Mesothelial cell of epicardium (in vitro differentiated cells): ENCODE measurements around the gene CAMKK2. TPM values are rescaled to one million over a fixed set of nuclear protein-coding genes. Genes with fewer than 3 reads are reported as not detected.

Experiments used
- DNase-seq, 2 experiments: peaks; one replicate each; pipeline ENCODE4 v3.0.0; 2021; ENCODE audit warnings: low spot score in 2 of 2; ENCODE audit not compliant: unreplicated experiment in 2 of 2
- H3K27ac Mint-ChIP-seq: 2 replicates; pipeline ENCODE4 v1.8.0; 2021; ENCODE audit warnings: mixed read lengths
- H3K27me3 Mint-ChIP-seq: 2 replicates; pipeline ENCODE4 v1.8.0; 2021; ENCODE audit warnings: low read depth, mixed read lengths
- H3K36me3 Mint-ChIP-seq: 2 replicates; pipeline ENCODE4 v1.8.0; 2021; ENCODE audit warnings: mixed read lengths
- H3K4me1 Mint-ChIP-seq: 2 replicates; pipeline ENCODE4 v1.8.0; 2021; ENCODE audit warnings: mixed read lengths
- H3K4me3 Mint-ChIP-seq: 2 replicates; pipeline ENCODE4 v1.8.0; 2021; ENCODE audit warnings: mild to moderate bottlenecking, moderate library complexity, mixed read lengths
- H3K9me3 Mint-ChIP-seq: 2 replicates; pipeline ENCODE4 v1.8.0; 2021; ENCODE audit warnings: mixed read lengths
- CTCF ChIP-seq: fragments of 200-600 bp; sonication (generic); IDR thresholded peaks from one replicate; pipeline ENCODE4 v1.5.0; 2021; ENCODE audit warnings: antibody characterized with exemption; ENCODE audit not compliant: unreplicated experiment
- total RNA-seq: library from RNA; stranded (reverse); gene quantifications from 3 replicates; pipeline ENCODE4 v1.2.1, GENCODE V29; 2021

The CAMKK2 gene
- total RNA-seq = 25.9 to 28.1 TPM (median 27.6 TPM) in 3 replicates

- peak; percentile 81 to 86 for DNase-seq
- H3K4me3 Mint-ChIP-seq = peak within 1 kb of the TSS; percentile 85
- H3K27ac Mint-ChIP-seq = peak within 1 kb of the TSS; percentile 93
- H3K36me3 Mint-ChIP-seq = peaks cover 2% of the 10 kb centered on the region
- TF ChIP-seq CTCF = no peak
- peaks cover 11% of the 10 kb centered on the region for H3K4me1 Mint-ChIP-seq
- no peaks in the 10 kb centered on the region for H3K9me3 Mint-ChIP-seq
- H3K27me3 Mint-ChIP-seq = no peaks in the 10 kb centered on the region
These were observed at the start of gene CAMKK2 for GRCh38 chr12:121296618-121297434. Gene CAMKK2 (minus strand): TSS chr12:121296709. CDS start chr12:121274526, 22,183 bp downstream.

GRCh38 chr12:121345151-121345815 is 48.8 kb upstream of the CAMKK2 start:
- no peaks in the 10 kb centered on the region for H3K27me3 Mint-ChIP-seq
- no peak overlapping the region for H3K4me3 Mint-ChIP-seq
- H3K9me3 Mint-ChIP-seq = no peaks in the 10 kb centered on the region
- no peaks in the 10 kb centered on the region for H3K4me1 Mint-ChIP-seq
- H3K27ac Mint-ChIP-seq = no peak overlapping the region
- DNase-seq = no peak
- peaks cover 32% of the 10 kb centered on the region for H3K36me3 Mint-ChIP-seq
- TF ChIP-seq CTCF = no peak

GRCh38 chr12:121344506-121344905 is 48.0 kb upstream of the CAMKK2 start:
- Mint-ChIP-seq H3K27me3 (no peaks in the 10 kb centered on the region), H3K4me1 (no peaks in the 10 kb centered on the region), H3K4me3 (no peak overlapping the region), H3K27ac (no peak overlapping the region), H3K9me3 (no peaks in the 10 kb centered on the region), H3K36me3 (peaks cover 32% of the 10 kb centered on the region)
- DNase-seq = no peak
- TF ChIP-seq CTCF = no peak

GRCh38 chr12:121337416-121337815 is 40.9 kb upstream of the CAMKK2 start:
- peaks cover 17% of the 10 kb centered on the region for H3K36me3 Mint-ChIP-seq
- no peaks in the 10 kb centered on the region for H3K27me3 Mint-ChIP-seq
- DNase-seq = no peak
- no peak for TF ChIP-seq CTCF
- H3K9me3 Mint-ChIP-seq = no peaks in the 10 kb centered on the region
- H3K27ac Mint-ChIP-seq = no peak overlapping the region
- no peaks in the 10 kb centered on the region for H3K4me1 Mint-ChIP-seq
- no peak overlapping the region for H3K4me3 Mint-ChIP-seq

- peak; percentile 88 for TF ChIP-seq CTCF
- H3K27ac Mint-ChIP-seq = no peak overlapping the region
- no peaks in the 10 kb centered on the region for H3K27me3 Mint-ChIP-seq
- H3K9me3 Mint-ChIP-seq = no peaks in the 10 kb centered on the region
- H3K36me3 Mint-ChIP-seq = peaks cover 25% of the 10 kb centered on the region
- H3K4me1 Mint-ChIP-seq = no peaks in the 10 kb centered on the region
- DNase-seq = no peak
- no peak overlapping the region for H3K4me3 Mint-ChIP-seq
These were observed 38.2 kb upstream of the CAMKK2 start for GRCh38 chr12:121334513-121335343.
